CD4-positive, alpha-beta T cell (primary cell): ENCODE results near the gene IQSEC1. TPM values are rescaled to one million over a fixed set of nuclear protein-coding genes. Genes with fewer than 3 reads are reported as not detected.

Experiments used
- ATAC-seq: fragments of 200-7000 bp; cut with Tn5 transposase; one replicate; pipeline ENCODE4 v1.10.0; 2022; ENCODE audit warnings: mild to moderate bottlenecking; ENCODE audit not compliant: poor library complexity
- CTCF ChIA-PET: fragments of 350-600 bp; sonication (Branson Sonifier 250); formaldehyde crosslinking; loops from one replicate; lab custom pipeline; 2021; ENCODE audit warnings: antibody characterized with exemption, inconsistent platforms; lab: Charles Lee
- POLR2A ChIA-PET: fragments of 350-600 bp; sonication (Branson Sonifier 250); formaldehyde crosslinking; loops from one replicate; lab custom pipeline; 2021; ENCODE audit warnings: antibody characterized with exemption, inconsistent platforms; lab: Charles Lee
- DNase-seq, 14 experiments: peaks; one replicate each; pipeline ENCODE4 v3.0.0-alpha.2; 2013 to 2020; ENCODE audit warnings: mixed read lengths in 2 of 14
- H3K27ac ChIP-seq, 2 donors: one replicate each; pipeline versions ENCODE4 v1.5.1 to v1.7.0; 2013; ENCODE audit warnings: low read length in 2 of 2, low read depth in 1 of 2, mild to moderate bottlenecking in 1 of 2
- H3K27me3 ChIP-seq, 2 experiments: 1 replicate in 1 of 2; 2 replicates in 1 of 2; pipeline versions ENCODE4 v1.6.1 to v1.7.0; 2013; ENCODE audit warnings: low read length in 2 of 2, control low read depth in 1 of 2, mild to moderate bottlenecking in 1 of 2, moderate library complexity in 1 of 2; ENCODE audit not compliant: insufficient read depth in 2 of 2, control insufficient read depth in 1 of 2
- H3K36me3 ChIP-seq: one replicate; pipeline ENCODE4 v1.6.1; 2013; ENCODE audit warnings: low read length, control low read depth; ENCODE audit not compliant: insufficient read depth
- H3K4me1 ChIP-seq: one replicate; pipeline ENCODE4 v1.6.1; 2013; ENCODE audit warnings: low read length, control low read depth; ENCODE audit not compliant: insufficient read depth
- H3K4me3 ChIP-seq: one replicate; pipeline ENCODE4 v1.5.1; 2013; ENCODE audit warnings: mild to moderate bottlenecking, low read length, moderate library complexity
- H3K9me3 ChIP-seq, 2 experiments: 1 replicate in 1 of 2; 2 replicates in 1 of 2; pipeline versions ENCODE4 v1.6.1 to v1.7.0; 2013; ENCODE audit warnings: low read length in 2 of 2, mild to moderate bottlenecking in 2 of 2, control low read depth in 1 of 2, moderate library complexity in 1 of 2; ENCODE audit not compliant: control insufficient read depth in 1 of 2, insufficient read depth in 1 of 2
- H3K27ac Mint-ChIP-seq: one replicate; pipeline ENCODE4 v1.8.0; 2020; ENCODE audit warnings: mixed read lengths
- H3K27me3 Mint-ChIP-seq: one replicate; pipeline ENCODE4 v1.8.0; 2021; ENCODE audit warnings: mixed read lengths
- H3K36me3 Mint-ChIP-seq: one replicate; pipeline ENCODE4 v1.8.0; 2021; ENCODE audit warnings: low read depth, mixed read lengths
- H3K4me1 Mint-ChIP-seq: one replicate; pipeline ENCODE4 v1.8.0; 2021; ENCODE audit warnings: low read depth, mixed read lengths
- H3K4me3 Mint-ChIP-seq: one replicate; pipeline ENCODE4 v1.8.0; 2020; ENCODE audit warnings: mild to moderate bottlenecking, mixed read lengths
- H3K9me3 Mint-ChIP-seq: one replicate; pipeline ENCODE4 v1.8.0; 2020; ENCODE audit warnings: mixed read lengths
- CTCF ChIP-seq: fragments of 200-600 bp; IDR thresholded peaks from one replicate; pipeline ENCODE4 v1.8.0; 2022; ENCODE audit warnings: antibody characterized with exemption, mild to moderate bottlenecking
- intact Hi-C, 2 experiments: fragments of 100-400 bp; cut with DNase I in 1 of 2; cut with micrococcal nuclease in 1 of 2; formaldehyde crosslinking; loops; one replicate each; pipeline versions ENCODE4 v1.15.1 to v1.9.0; 2023 to 2025; cut with DNase I, micrococcal nuclease
- total RNA-seq, 174 experiments: library from RNA in 2 of 174; stranded (reverse) in 2 of 174; gene quantifications; one replicate each; pipeline ENCODE4 v1.2.3 and lab custom pipeline; 2021 to 2026

The IQSEC1 gene
- total RNA-seq, 2 experiments from 2014 or later, result 102 to 108 TPM

GRCh38 chr3:12926660-12927059, 146.6 kb downstream of the IQSEC1 start:
- no peaks in the 10 kb centered on the region for H3K9me3 ChIP-seq
- intact Hi-C loops, result no loop called here
- Mint-ChIP-seq H3K27me3 (no peaks in the 10 kb centered on the region), H3K27ac (no peak overlapping the region), H3K4me1 (peaks cover 6% of the 10 kb centered on the region), H3K4me3 (no peak overlapping the region), H3K36me3 (peaks cover 75% of the 10 kb centered on the region), H3K9me3 (no peaks in the 10 kb centered on the region)
- no peak for DNase-seq
- H3K36me3 ChIP-seq, result peaks cover 94% of the 10 kb centered on the region
- H3K4me1 ChIP-seq, result peaks cover 9% of the 10 kb centered on the region
- no peak overlapping the region for H3K27ac ChIP-seq
- ATAC-seq, result no peak
- ChIA-PET POLR2A (no interaction called here), CTCF (no interaction called here)
- no peaks in the 10 kb centered on the region for H3K27me3 ChIP-seq
- H3K4me3 ChIP-seq, result no peak overlapping the region
- TF ChIP-seq CTCF, result no peak

GRCh38 chr3:12925648-12926047, 147.6 kb downstream of the IQSEC1 start:
- ChIA-PET CTCF (no interaction called here), POLR2A (no interaction called here)
- no peaks in the 10 kb centered on the region for H3K9me3 Mint-ChIP-seq
- peaks cover 79% of the 10 kb centered on the region for H3K36me3 Mint-ChIP-seq
- Histone ChIP-seq H3K4me1 (peaks cover 2% of the 10 kb centered on the region), H3K9me3 (no peaks in the 10 kb centered on the region), H3K27ac (no peak overlapping the region), H3K4me3 (no peak overlapping the region), H3K27me3 (no peaks in the 10 kb centered on the region), H3K36me3 (peaks cover 94% of the 10 kb centered on the region)
- H3K27me3 Mint-ChIP-seq, result no peaks in the 10 kb centered on the region
- intact Hi-C loops, result no loop called here
- ATAC-seq (no peak), DNase-seq (no peak)
- no peak overlapping the region for H3K4me3 Mint-ChIP-seq
- no peak for TF ChIP-seq CTCF
- peaks cover 9% of the 10 kb centered on the region for H3K4me1 Mint-ChIP-seq
- H3K27ac Mint-ChIP-seq, result no peak overlapping the region

- peaks cover 5% of the 10 kb centered on the region for H3K4me1 ChIP-seq
- peaks cover 4% of the 10 kb centered on the region for H3K4me1 Mint-ChIP-seq
- H3K4me3 Mint-ChIP-seq, result no peak overlapping the region
- no peaks in the 10 kb centered on the region for H3K27me3 ChIP-seq
- H3K36me3 ChIP-seq, result peaks cover 95% of the 10 kb centered on the region
- POLR2A ChIA-PET, result no interaction called here
- no peaks in the 10 kb centered on the region for H3K9me3 ChIP-seq
- H3K27ac Mint-ChIP-seq, result no peak overlapping the region
- TF ChIP-seq CTCF, result no peak
- no peaks in the 10 kb centered on the region for H3K9me3 Mint-ChIP-seq
- no peak overlapping the region for H3K27ac ChIP-seq
- H3K36me3 Mint-ChIP-seq, result peaks cover 79% of the 10 kb centered on the region
- intact Hi-C loops, result no loop called here
- CTCF ChIA-PET, result no interaction called here
- H3K27me3 Mint-ChIP-seq, result no peaks in the 10 kb centered on the region
- ATAC-seq (no peak), DNase-seq (peak in 1 of 14 experiments; percentile 23)
- H3K4me3 ChIP-seq, result no peak overlapping the region
Observed at GRCh38 chr3:12924437-12924836, 148.8 kb downstream of the IQSEC1 start.
